H9 (cell line): ENCODE measurements around the gene RMND5A. TPM values are rescaled to one million over a fixed set of nuclear protein-coding genes. Genes with fewer than 3 reads are reported as not detected.

Source experiments
- DNase-seq: peaks from one replicate; pipeline ENCODE4 v3.0.0-alpha.2; 2017
- H2AFZ ChIP-seq: one replicate; pipeline ENCODE4 v1.6.1; 2013; ENCODE audit warnings: mild to moderate bottlenecking, low read length, control low read depth, moderate library complexity
- H2AK5ac ChIP-seq: 2 replicates; pipeline ENCODE4 v1.6.1; 2013; ENCODE audit warnings: low read length, control low read depth, mixed read lengths; ENCODE audit not compliant: insufficient read length
- H2BK120ac ChIP-seq: one replicate; pipeline ENCODE4 v1.6.1; 2013; ENCODE audit warnings: low read depth, mild to moderate bottlenecking, low read length, control low read depth, inconsistent platforms; ENCODE audit not compliant: poor library complexity, severe bottlenecking
- H2BK12ac ChIP-seq: 2 replicates; pipeline ENCODE4 v1.6.1; 2013; ENCODE audit warnings: low read length, control low read depth, mixed read lengths, low read depth; ENCODE audit not compliant: insufficient read length
- H2BK15ac ChIP-seq: 2 replicates; pipeline ENCODE4 v1.6.1; 2013; ENCODE audit warnings: low read depth, low read length, control low read depth
- H2BK20ac ChIP-seq: one replicate; pipeline ENCODE4 v1.6.1; 2013; ENCODE audit warnings: low read depth, mild to moderate bottlenecking, low read length, control low read depth, inconsistent platforms; ENCODE audit not compliant: poor library complexity, severe bottlenecking
- H2BK5ac ChIP-seq: 2 replicates; pipeline ENCODE4 v1.6.1; 2013; ENCODE audit warnings: low read length, control low read depth, mixed read lengths; ENCODE audit not compliant: insufficient read length
- H3K14ac ChIP-seq: 2 replicates; pipeline ENCODE4 v1.6.1; 2013; ENCODE audit warnings: low read length, control low read depth; ENCODE audit not compliant: insufficient read depth
- H3K18ac ChIP-seq: 2 replicates; pipeline ENCODE4 v1.6.1; 2013; ENCODE audit warnings: low read depth, mild to moderate bottlenecking, mixed read lengths, low read length, control low read depth; ENCODE audit not compliant: insufficient read length
- H3K23ac ChIP-seq: 2 replicates; pipeline ENCODE4 v1.6.1; 2013; ENCODE audit warnings: low read length, control low read depth, mixed read lengths, low read depth; ENCODE audit not compliant: insufficient read length
- H3K23me2 ChIP-seq: 2 replicates; pipeline ENCODE4 v1.6.1; 2013; ENCODE audit warnings: low read depth, mild to moderate bottlenecking, mixed read lengths, low read length, control low read depth; ENCODE audit not compliant: insufficient read length, poor library complexity, severe bottlenecking
- H3K27ac ChIP-seq: 2 replicates; pipeline ENCODE4 v1.5.1; 2013; ENCODE audit warnings: low read length, control low read depth, mixed read lengths, low read depth; ENCODE audit not compliant: insufficient read length
- H3K27me3 ChIP-seq: 2 replicates; pipeline ENCODE4 v1.6.1; 2013; ENCODE audit warnings: low read length, control low read depth, inconsistent platforms; ENCODE audit not compliant: insufficient read depth
- H3K4ac ChIP-seq: 2 replicates; pipeline ENCODE4 v1.6.1; 2013; ENCODE audit warnings: low read depth, mild to moderate bottlenecking, control low read depth, inconsistent platforms, low read length, moderate library complexity
- H3K4me1 ChIP-seq: 2 replicates; pipeline ENCODE4 v1.6.1; 2013; ENCODE audit warnings: low read length, control low read depth, inconsistent platforms; ENCODE audit not compliant: insufficient read depth
- H3K4me2 ChIP-seq: 2 replicates; pipeline ENCODE4 v1.6.1; 2013; ENCODE audit warnings: low read length, control low read depth, mixed read lengths; ENCODE audit not compliant: insufficient read length, insufficient read depth
- H3K56ac ChIP-seq: 2 replicates; pipeline ENCODE4 v1.6.1; 2013; ENCODE audit warnings: low read depth, mild to moderate bottlenecking, mixed read lengths, low read length, control low read depth; ENCODE audit not compliant: insufficient read length
- H3K79me1 ChIP-seq: 2 replicates; pipeline ENCODE4 v1.6.1; 2013; ENCODE audit warnings: low read depth, mild to moderate bottlenecking, moderate library complexity, low read length, control low read depth, inconsistent platforms; ENCODE audit not compliant: insufficient read depth, poor library complexity, severe bottlenecking
- H3K79me2 ChIP-seq: 2 replicates; pipeline ENCODE4 v1.6.1; 2013; ENCODE audit warnings: low read length, control low read depth, inconsistent platforms; ENCODE audit not compliant: insufficient read depth
- H3K9ac ChIP-seq: 2 replicates; pipeline ENCODE4 v1.6.1; 2013; ENCODE audit warnings: low read length, control low read depth, mixed read lengths; ENCODE audit not compliant: insufficient read length; ENCODE audit errors: extremely low read depth
- H3K9me3 ChIP-seq: one replicate; pipeline ENCODE4 v1.6.1; 2013; ENCODE audit warnings: low read depth, low read length, inconsistent platforms; ENCODE audit not compliant: control insufficient read depth
- H3T11ph ChIP-seq: one replicate; pipeline ENCODE4 v1.6.1; 2013; ENCODE audit warnings: mild to moderate bottlenecking, low read length, control low read depth, inconsistent platforms
- H4K20me1 ChIP-seq: one replicate; pipeline ENCODE4 v1.6.1; 2013; ENCODE audit not compliant: control insufficient read depth, insufficient read length, insufficient read depth
- H4K5ac ChIP-seq: 2 replicates; pipeline ENCODE4 v1.6.1; 2013; ENCODE audit warnings: low read depth, mild to moderate bottlenecking, mixed read lengths, low read length, control low read depth; ENCODE audit not compliant: insufficient read length
- H4K8ac ChIP-seq: replicated peaks from 2 replicates; pipeline ENCODE4 v1.6.1; 2013; ENCODE audit warnings: low read length, control low read depth, mixed read lengths, low read depth; ENCODE audit not compliant: insufficient read length
- H4K91ac ChIP-seq: 2 replicates; pipeline ENCODE4 v1.6.1; 2013; ENCODE audit warnings: low read depth, mild to moderate bottlenecking, moderate library complexity, mixed read lengths, low read length, control low read depth; ENCODE audit not compliant: insufficient read length
- H3K27ac Mint-ChIP-seq, 3 experiments: 2 replicates in 2 of 3; 3 replicates in 1 of 3; pipeline ENCODE4 v1.8.0; 2020 to 2021; ENCODE audit warnings: mixed read lengths in 3 of 3, mild to moderate bottlenecking in 1 of 3, moderate library complexity in 1 of 3
- H3K27me3 Mint-ChIP-seq: 2 replicates; pipeline ENCODE4 v1.8.0; 2021; ENCODE audit warnings: low read depth, mild to moderate bottlenecking, moderate library complexity, mixed read lengths
- H3K36me3 Mint-ChIP-seq, 3 experiments: 2 replicates in 2 of 3; 3 replicates in 1 of 3; pipeline ENCODE4 v1.8.0; 2020 to 2021; ENCODE audit warnings: low read depth in 3 of 3, mixed read lengths in 3 of 3; ENCODE audit not compliant: insufficient read depth in 1 of 3
- H3K4me1 Mint-ChIP-seq, 2 experiments: 2 replicates each; pipeline ENCODE4 v1.8.0; 2020; ENCODE audit warnings: mixed read lengths in 2 of 2
- H3K4me3 Mint-ChIP-seq, 2 experiments: 2 replicates in 1 of 2; 3 replicates in 1 of 2; pipeline ENCODE4 v1.8.0; 2020 to 2021; ENCODE audit warnings: mild to moderate bottlenecking in 2 of 2, mixed read lengths in 2 of 2, moderate library complexity in 1 of 2
- H3K9me3 Mint-ChIP-seq, 2 experiments: 2 replicates in 1 of 2; 3 replicates in 1 of 2; pipeline ENCODE4 v1.8.0; 2020; ENCODE audit warnings: mild to moderate bottlenecking in 2 of 2, mixed read lengths in 2 of 2, moderate library complexity in 1 of 2
- total RNA-seq: library from RNA; stranded (reverse); gene quantifications from 2 replicates; pipeline ENCODE4 v1.2.1, GENCODE V29; 2021
- TF ChIP-seq, protein P1 (sequence below): fragments of 200-600 bp; sonication (generic); conservative IDR thresholded peaks from 3 replicates; pipeline ENCODE4 v1.8.0; 2021; ENCODE audit warnings: antibody characterized with exemption, mild to moderate bottlenecking

Gene RMND5A
- total RNA-seq, 1 experiment from 2014 or later = 48.8 TPM

DNA sequence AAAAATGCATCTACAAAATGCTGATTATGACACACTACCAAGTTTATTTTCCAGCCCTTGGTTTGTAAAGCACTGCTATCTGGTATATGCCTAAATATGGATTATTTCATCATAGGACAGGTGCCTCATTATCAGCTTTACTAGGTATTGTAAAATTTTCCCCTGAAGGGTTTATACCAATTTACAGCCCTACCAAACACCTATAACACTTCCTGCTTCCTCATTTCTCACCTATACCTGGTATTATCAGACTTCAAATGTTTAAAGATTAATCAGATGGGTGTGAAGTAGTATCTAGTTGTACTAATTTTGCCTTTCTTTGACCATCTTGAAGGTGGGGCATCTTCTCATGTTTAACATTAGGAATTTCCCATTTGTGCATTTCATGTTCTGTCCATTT lies 26.8 kb downstream of the RMND5A start:
- H3K4me2 ChIP-seq = no peak overlapping the region
- H3K9me3 Mint-ChIP-seq = peaks cover 17 to 19% of the 10 kb centered on the region in 2 experiments
- H3K9me3 ChIP-seq = peaks cover 6% of the 10 kb centered on the region
- no peak overlapping the region for H3K14ac ChIP-seq
- no peak overlapping the region for H3K27ac ChIP-seq
- H3K23me2 ChIP-seq = no peaks in the 10 kb centered on the region
- H3T11ph ChIP-seq = no peak overlapping the region
- H3K56ac ChIP-seq = no peak overlapping the region
- H2BK20ac ChIP-seq = no peak overlapping the region
- H2AFZ ChIP-seq = no peak overlapping the region
- no peak overlapping the region for H2BK120ac ChIP-seq
- no peak overlapping the region for H3K4me3 Mint-ChIP-seq
- no peak for DNase-seq
- H3K79me1 ChIP-seq = peaks cover 10% of the 10 kb centered on the region
- H4K8ac ChIP-seq = no peak overlapping the region
- peaks cover 12 to 20% of the 10 kb centered on the region in 2 experiments for H3K4me1 Mint-ChIP-seq
- no peaks in the 10 kb centered on the region for H3K4me1 ChIP-seq
- no peaks in the 10 kb centered on the region for H3K27me3 ChIP-seq
- TF ChIP-seq, protein P1, sequence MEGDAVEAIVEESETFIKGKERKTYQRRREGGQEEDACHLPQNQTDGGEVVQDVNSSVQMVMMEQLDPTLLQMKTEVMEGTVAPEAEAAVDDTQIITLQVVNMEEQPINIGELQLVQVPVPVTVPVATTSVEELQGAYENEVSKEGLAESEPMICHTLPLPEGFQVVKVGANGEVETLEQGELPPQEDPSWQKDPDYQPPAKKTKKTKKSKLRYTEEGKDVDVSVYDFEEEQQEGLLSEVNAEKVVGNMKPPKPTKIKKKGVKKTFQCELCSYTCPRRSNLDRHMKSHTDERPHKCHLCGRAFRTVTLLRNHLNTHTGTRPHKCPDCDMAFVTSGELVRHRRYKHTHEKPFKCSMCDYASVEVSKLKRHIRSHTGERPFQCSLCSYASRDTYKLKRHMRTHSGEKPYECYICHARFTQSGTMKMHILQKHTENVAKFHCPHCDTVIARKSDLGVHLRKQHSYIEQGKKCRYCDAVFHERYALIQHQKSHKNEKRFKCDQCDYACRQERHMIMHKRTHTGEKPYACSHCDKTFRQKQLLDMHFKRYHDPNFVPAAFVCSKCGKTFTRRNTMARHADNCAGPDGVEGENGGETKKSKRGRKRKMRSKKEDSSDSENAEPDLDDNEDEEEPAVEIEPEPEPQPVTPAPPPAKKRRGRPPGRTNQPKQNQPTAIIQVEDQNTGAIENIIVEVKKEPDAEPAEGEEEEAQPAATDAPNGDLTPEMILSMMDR = no peak
- H2BK12ac ChIP-seq = no peak overlapping the region
- no peaks in the 10 kb centered on the region for H4K20me1 ChIP-seq
- no peak overlapping the region for H3K18ac ChIP-seq
- no peak overlapping the region for H2BK5ac ChIP-seq
- no peak overlapping the region for H4K91ac ChIP-seq
- H2BK15ac ChIP-seq = no peak overlapping the region
- no peak overlapping the region for H3K9ac ChIP-seq
- no peak overlapping the region for H4K5ac ChIP-seq
- H3K27ac Mint-ChIP-seq = peak overlapping the region in 1 of 3 experiments; percentile 76; a peak in 2 of 7 replicates
- no peaks in the 10 kb centered on the region for H3K27me3 Mint-ChIP-seq
- H2AK5ac ChIP-seq = no peak overlapping the region
- peaks cover 9% of the 10 kb centered on the region; the same call in 1 of the 2 replicates for H3K79me2 ChIP-seq
- H3K4ac ChIP-seq = no peak overlapping the region
- H3K36me3 Mint-ChIP-seq = peaks cover 31 to 43% (median 33%) of the 10 kb centered on the region in 3 experiments
- no peak overlapping the region for H3K23ac ChIP-seq
